ENCODE data around the gene GFAP. TPM values are rescaled to one million over a fixed set of nuclear protein-coding genes. Genes with fewer than 3 reads are reported as not detected.

GFAP gene
- total and polyA plus RNA-seq, 2 donors = 0.19 to 0.43 TPM

DNA sequence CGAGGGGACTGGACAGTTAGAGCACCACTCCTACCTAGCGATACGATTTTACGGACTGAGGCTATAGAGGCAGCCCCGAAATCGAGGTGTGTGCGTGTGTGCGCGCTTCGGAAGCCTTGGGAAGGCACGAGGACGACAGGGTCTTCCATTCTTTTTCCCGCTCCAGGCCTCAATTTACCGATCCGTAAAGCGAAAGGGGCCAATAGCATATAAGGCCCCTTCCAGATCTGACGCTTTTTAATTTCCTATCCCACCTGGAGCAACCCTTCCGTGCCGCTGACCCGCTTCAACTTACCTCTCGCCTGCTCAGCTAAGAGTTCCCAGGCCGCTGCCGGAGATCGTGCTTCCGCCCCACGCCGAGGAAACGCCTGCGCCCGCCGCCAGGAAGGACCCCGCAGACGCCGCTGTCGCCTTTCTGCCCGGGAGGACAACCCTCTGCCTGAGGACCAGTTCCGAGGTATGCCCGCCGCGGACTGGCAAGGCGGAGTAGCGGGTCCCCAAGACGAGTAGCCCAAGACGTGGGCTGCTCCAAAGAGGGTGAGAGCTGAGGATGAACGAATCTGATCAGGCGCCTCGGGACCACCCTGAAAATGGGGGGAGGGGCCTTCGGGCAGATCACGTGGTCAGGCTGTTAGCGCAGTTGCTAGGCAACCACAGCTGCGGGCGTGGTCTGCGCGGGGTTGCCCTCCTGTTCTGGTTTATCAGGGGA lies 16.1 kb downstream of the GFAP start, which contains the start of gene EFTUD2:
Gene EFTUD2 (minus strand): TSS at position 372 of the 709 bp plus-strand sequence. CDS start 4,924 bp downstream, outside the sequence.
- under 1% methylated on average over 54 of the region's 54 CpGs for WGBS
- Histone ChIP-seq H3K9me3 (ENCODE audit: control insufficient read depth in 2 of 2, insufficient read depth in 1 of 2, low read length in 1 of 2) (no peaks in the 10 kb centered on the region), H3K4me1 (ENCODE audit: control insufficient read depth in 2 of 2, insufficient read depth in 2 of 2, low read length in 2 of 2) (peaks cover 7 to 11% of the 10 kb centered on the region in 2 donors)

GRCh38 chr17:44898768-44899073 lies 16.6 kb downstream of the GFAP start:
- no peak for DNase-seq (ENCODE audit: low read depth in 6 of 9, low spot score in 9 of 9)
- WGBS = under 1% methylated on average over 7 of the region's 7 CpGs
- no peaks in the 10 kb centered on the region for H3K9me3 ChIP-seq (ENCODE audit: control insufficient read depth in 2 of 2, insufficient read depth in 1 of 2, low read length in 1 of 2)

More for the DNA sequence above, 16.1 kb downstream of the GFAP start, which contains the start of gene EFTUD2:
- peaks cover 4 to 5% of the 10 kb centered on the region in 2 donors for H3K36me3 ChIP-seq (ENCODE audit: control insufficient read depth in 2 of 2, insufficient read depth in 2 of 2, low read length in 1 of 2)
- H3K27me3 ChIP-seq (ENCODE audit: control insufficient read depth in 2 of 2, insufficient read depth in 1 of 2, low read length in 1 of 2) = peaks cover 0 to 24% of the 10 kb centered on the region in 2 donors
- peak within 1 kb of the TSS; percentile 87 to 96 for H3K27ac ChIP-seq (ENCODE audit: low read depth in 1 of 2, low read length in 1 of 2)
- peak within 1 kb of the TSS; percentile 60 to 63 for H3K4me3 ChIP-seq (ENCODE audit: low read length in 2 of 2)
- DNase-seq (ENCODE audit: low read depth in 6 of 9, low spot score in 9 of 9) = peak; percentile 81 to 96 (median 90)

DNA sequence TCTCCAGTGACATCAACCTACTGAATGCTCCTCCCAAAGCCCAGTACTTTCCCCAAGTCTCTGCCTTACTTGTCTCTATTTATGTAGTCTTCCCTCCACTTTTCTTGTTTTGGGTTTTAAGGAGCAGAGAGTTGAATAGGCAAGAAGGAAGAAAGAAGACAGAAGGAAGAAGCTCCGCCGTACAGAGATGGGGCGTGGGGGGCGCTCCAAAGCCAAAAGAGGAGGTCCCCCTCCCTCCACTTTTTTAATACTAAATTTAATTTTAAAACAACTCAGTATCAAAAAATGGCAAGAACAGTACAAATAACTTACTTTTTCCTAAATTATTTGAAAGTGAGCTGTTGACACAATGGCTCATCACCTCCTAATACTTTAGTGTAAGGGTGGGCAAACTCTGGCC lies 20.7 kb downstream of the GFAP start:
- H3K9me3 ChIP-seq (ENCODE audit: control insufficient read depth in 2 of 2, insufficient read depth in 1 of 2, low read length in 1 of 2) = no peaks in the 10 kb centered on the region
- over 99% methylated on average over 4 of the region's 4 CpGs for WGBS
- no peak overlapping the region for H3K4me3 ChIP-seq (ENCODE audit: low read length in 2 of 2)
- peaks cover 3 to 5% of the 10 kb centered on the region in 2 donors for H3K4me1 ChIP-seq (ENCODE audit: control insufficient read depth in 2 of 2, insufficient read depth in 2 of 2, low read length in 2 of 2)
- no peak overlapping the region for H3K27ac ChIP-seq (ENCODE audit: low read depth in 1 of 2, low read length in 1 of 2)
- no peak for DNase-seq (ENCODE audit: low read depth in 6 of 9, low spot score in 9 of 9)
- no peaks in the 10 kb centered on the region for H3K27me3 ChIP-seq (ENCODE audit: control insufficient read depth in 2 of 2, insufficient read depth in 1 of 2, low read length in 1 of 2)
- peaks cover 20 to 23% of the 10 kb centered on the region in 2 donors for H3K36me3 ChIP-seq (ENCODE audit: control insufficient read depth in 2 of 2, insufficient read depth in 2 of 2, low read length in 1 of 2)

More at GRCh38 chr17:44898768-44899073, 16.6 kb downstream of the GFAP start:
- Histone ChIP-seq H3K36me3 (ENCODE audit: control insufficient read depth in 2 of 2, insufficient read depth in 2 of 2, low read length in 1 of 2) (peaks cover 4 to 10% of the 10 kb centered on the region in 2 donors), H3K27ac (ENCODE audit: low read depth in 1 of 2, low read length in 1 of 2) (peak overlapping the region; percentile 87 to 96), H3K27me3 (ENCODE audit: control insufficient read depth in 2 of 2, insufficient read depth in 1 of 2, low read length in 1 of 2) (peaks cover 0 to 21% of the 10 kb centered on the region in 2 donors), H3K4me1 (ENCODE audit: control insufficient read depth in 2 of 2, insufficient read depth in 2 of 2, low read length in 2 of 2) (peaks cover 7 to 11% of the 10 kb centered on the region in 2 donors), H3K4me3 (ENCODE audit: low read length in 2 of 2) (peak overlapping the region; percentile 60 to 63)

- peaks cover 20 to 34% of the 10 kb centered on the region in 2 donors for H3K36me3 ChIP-seq (ENCODE audit: control insufficient read depth in 2 of 2, insufficient read depth in 2 of 2, low read length in 1 of 2)
- H3K27me3 ChIP-seq (ENCODE audit: control insufficient read depth in 2 of 2, insufficient read depth in 1 of 2, low read length in 1 of 2) = no peaks in the 10 kb centered on the region
- no peak overlapping the region for H3K27ac ChIP-seq (ENCODE audit: low read depth in 1 of 2, low read length in 1 of 2)
- DNase-seq (ENCODE audit: low read depth in 6 of 9, low spot score in 9 of 9) = no peak
- H3K4me1 ChIP-seq (ENCODE audit: control insufficient read depth in 2 of 2, insufficient read depth in 2 of 2, low read length in 2 of 2) = peaks cover 13 to 17% of the 10 kb centered on the region in 2 donors
- no peak overlapping the region for H3K4me3 ChIP-seq (ENCODE audit: low read length in 2 of 2)
- no peaks in the 10 kb centered on the region for H3K9me3 ChIP-seq (ENCODE audit: control insufficient read depth in 2 of 2, insufficient read depth in 1 of 2, low read length in 1 of 2)
These were observed 23.1 kb downstream of the GFAP start for GRCh38 chr17:44892250-44892649.

DNA sequence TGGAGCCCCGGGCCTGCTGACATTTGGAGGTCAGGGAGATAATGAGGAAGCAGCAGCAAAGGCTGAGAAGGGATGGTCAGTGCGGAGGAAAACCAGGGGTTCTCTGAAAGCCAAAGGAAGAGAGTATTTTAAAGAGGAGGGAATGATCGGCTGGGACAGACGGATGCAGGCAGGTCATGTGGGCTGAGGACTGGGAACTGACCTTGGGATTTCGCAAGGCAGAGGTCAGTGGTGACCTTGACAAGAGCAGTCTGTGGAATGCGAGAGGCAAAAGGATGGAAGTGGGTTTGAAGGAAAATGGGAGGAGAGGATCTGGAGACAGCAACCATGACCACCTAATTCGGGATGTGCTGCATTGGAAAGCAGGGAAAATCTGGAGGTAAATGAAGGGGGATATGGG lies 26.3 kb downstream of the GFAP start:
- Histone ChIP-seq H3K4me3 (ENCODE audit: low read length in 2 of 2) (no peak overlapping the region), H3K36me3 (ENCODE audit: control insufficient read depth in 2 of 2, insufficient read depth in 2 of 2, low read length in 1 of 2) (peaks cover 36 to 53% of the 10 kb centered on the region in 2 donors), H3K9me3 (ENCODE audit: control insufficient read depth in 2 of 2, insufficient read depth in 1 of 2, low read length in 1 of 2) (no peaks in the 10 kb centered on the region), H3K4me1 (ENCODE audit: control insufficient read depth in 2 of 2, insufficient read depth in 2 of 2, low read length in 2 of 2) (peaks cover 13 to 17% of the 10 kb centered on the region in 2 donors), H3K27ac (ENCODE audit: low read depth in 1 of 2, low read length in 1 of 2) (no peak overlapping the region), H3K27me3 (ENCODE audit: control insufficient read depth in 2 of 2, insufficient read depth in 1 of 2, low read length in 1 of 2) (no peaks in the 10 kb centered on the region)
- WGBS = 93% methylated on average over 7 of the region's 7 CpGs
- no peak for DNase-seq (ENCODE audit: low read depth in 6 of 9, low spot score in 9 of 9)

- WGBS = 25% methylated on average over 10 of the region's 10 CpGs
- peaks cover 35 to 54% of the 10 kb centered on the region in 2 donors for H3K36me3 ChIP-seq (ENCODE audit: control insufficient read depth in 2 of 2, insufficient read depth in 2 of 2, low read length in 1 of 2)
- DNase-seq (ENCODE audit: low read depth in 6 of 9, low spot score in 9 of 9) = peak in 1 of 9 donors; percentile 40
- H3K4me1 ChIP-seq (ENCODE audit: control insufficient read depth in 2 of 2, insufficient read depth in 2 of 2, low read length in 2 of 2) = peaks cover 13 to 17% of the 10 kb centered on the region in 2 donors
- H3K27ac ChIP-seq (ENCODE audit: low read depth in 1 of 2, low read length in 1 of 2) = peak overlapping the region; percentile 68 to 69
- no peaks in the 10 kb centered on the region for H3K9me3 ChIP-seq (ENCODE audit: control insufficient read depth in 2 of 2, insufficient read depth in 1 of 2, low read length in 1 of 2)
- no peaks in the 10 kb centered on the region for H3K27me3 ChIP-seq (ENCODE audit: control insufficient read depth in 2 of 2, insufficient read depth in 1 of 2, low read length in 1 of 2)
- no peak overlapping the region for H3K4me3 ChIP-seq (ENCODE audit: low read length in 2 of 2)
These were observed 27.0 kb downstream of the GFAP start for GRCh38 chr17:44887971-44888954.

GRCh38 chr17:44887016-44887415 lies 28.3 kb downstream of the GFAP start:
- no peak overlapping the region for H3K27ac ChIP-seq (ENCODE audit: low read depth in 1 of 2, low read length in 1 of 2)
- no peaks in the 10 kb centered on the region for H3K9me3 ChIP-seq (ENCODE audit: control insufficient read depth in 2 of 2, insufficient read depth in 1 of 2, low read length in 1 of 2)
- H3K27me3 ChIP-seq (ENCODE audit: control insufficient read depth in 2 of 2, insufficient read depth in 1 of 2, low read length in 1 of 2) = no peaks in the 10 kb centered on the region
- peaks cover 35 to 55% of the 10 kb centered on the region in 2 donors for H3K36me3 ChIP-seq (ENCODE audit: control insufficient read depth in 2 of 2, insufficient read depth in 2 of 2, low read length in 1 of 2)
- peaks cover 13 to 17% of the 10 kb centered on the region in 2 donors for H3K4me1 ChIP-seq (ENCODE audit: control insufficient read depth in 2 of 2, insufficient read depth in 2 of 2, low read length in 2 of 2)
- 92% methylated on average over 1 of the region's 1 CpG for WGBS
- H3K4me3 ChIP-seq (ENCODE audit: low read length in 2 of 2) = no peak overlapping the region
- DNase-seq (ENCODE audit: low read depth in 6 of 9, low spot score in 9 of 9) = no peak

DNA sequence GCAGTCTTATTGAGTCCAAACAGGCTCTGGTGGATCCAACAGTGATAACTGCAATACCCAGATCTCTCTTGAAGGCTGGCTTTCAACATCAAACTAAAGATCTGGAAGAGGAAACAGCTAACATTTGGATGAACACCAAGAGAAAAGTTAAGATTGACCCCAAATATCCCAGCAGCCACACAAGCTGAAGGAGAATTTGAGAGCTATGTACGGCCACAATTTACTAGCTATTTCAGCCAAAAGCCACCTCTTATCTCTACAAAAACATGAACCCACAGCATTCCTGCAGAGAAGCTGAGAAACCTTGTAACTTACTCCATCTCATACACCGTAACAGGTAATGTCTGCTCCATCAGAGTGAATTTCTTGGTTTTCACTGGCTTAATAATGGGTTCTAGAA lies 30.4 kb downstream of the GFAP start:
- WGBS = 98% methylated on average over 2 of the region's 2 CpGs
- no peak for DNase-seq (ENCODE audit: low read depth in 6 of 9, low spot score in 9 of 9)
- Histone ChIP-seq H3K36me3 (ENCODE audit: control insufficient read depth in 2 of 2, insufficient read depth in 2 of 2, low read length in 1 of 2) (peaks cover 47 to 71% of the 10 kb centered on the region in 2 donors), H3K4me1 (ENCODE audit: control insufficient read depth in 2 of 2, insufficient read depth in 2 of 2, low read length in 2 of 2) (peaks cover 13 to 17% of the 10 kb centered on the region in 2 donors), H3K27me3 (ENCODE audit: control insufficient read depth in 2 of 2, insufficient read depth in 1 of 2, low read length in 1 of 2) (no peaks in the 10 kb centered on the region), H3K4me3 (ENCODE audit: low read length in 2 of 2) (no peak overlapping the region), H3K9me3 (ENCODE audit: control insufficient read depth in 2 of 2, insufficient read depth in 1 of 2, low read length in 1 of 2) (no peaks in the 10 kb centered on the region), H3K27ac (ENCODE audit: low read depth in 1 of 2, low read length in 1 of 2) (no peak overlapping the region)

- no peaks in the 10 kb centered on the region for H3K27me3 ChIP-seq (ENCODE audit: control insufficient read depth in 2 of 2, insufficient read depth in 1 of 2, low read length in 1 of 2)
- no peak overlapping the region for H3K4me3 ChIP-seq (ENCODE audit: low read length in 2 of 2)
- no peaks in the 10 kb centered on the region for H3K9me3 ChIP-seq (ENCODE audit: control insufficient read depth in 2 of 2, insufficient read depth in 1 of 2, low read length in 1 of 2)
- H3K27ac ChIP-seq (ENCODE audit: low read depth in 1 of 2, low read length in 1 of 2) = no peak overlapping the region
- no peaks in the 10 kb centered on the region for H3K4me1 ChIP-seq (ENCODE audit: control insufficient read depth in 2 of 2, insufficient read depth in 2 of 2, low read length in 2 of 2)
- no peak for DNase-seq (ENCODE audit: low read depth in 6 of 9, low spot score in 9 of 9)
- WGBS = 97% methylated on average over 4 of the region's 4 CpGs
- peaks cover 61 to 85% of the 10 kb centered on the region in 2 donors for H3K36me3 ChIP-seq (ENCODE audit: control insufficient read depth in 2 of 2, insufficient read depth in 2 of 2, low read length in 1 of 2)
These were observed 34.2 kb downstream of the GFAP start for GRCh38 chr17:44881145-44881544.
